Body of pancreas (tissue), 4 donors: ENCODE results near the gene EPHA10. TPM values are rescaled to one million over a fixed set of nuclear protein-coding genes. Genes with fewer than 3 reads are reported as not detected.
"Not testable (repeated sequence)": the region's sequence is repeated elsewhere in the genome, so short reads cannot be mapped to it uniquely, and the experiment has no call there.

Experiments used
- ATAC-seq: fragments of 150-250 bp; one replicate; pipeline ENCODE4 v1.9.1; 2016
- DNase-seq, 4 donors: peaks; one replicate each; pipeline ENCODE4 v3.0.0-alpha.2; 2019
- H3K27ac ChIP-seq, 4 donors: fragments of 200-600 bp; sonication (generic); 1 replicate in 3 of 4; 2 replicates in 1 of 4; pipeline versions ENCODE4 v1.5.1 to v1.6.1; 2016 to 2019; ENCODE audit warnings: mild to moderate bottlenecking in 1 of 4, mixed read lengths in 1 of 4, moderate library complexity in 1 of 4
- H3K27me3 ChIP-seq, 2 donors: fragments of 200-600 bp; sonication (generic); one replicate each; pipeline ENCODE4 v1.6.0; 2016; ENCODE audit warnings: mild to moderate bottlenecking in 1 of 2
- H3K36me3 ChIP-seq, 2 donors: fragments of 200-600 bp; sonication (generic); replicated peaks in 1 of 2; 2 replicates each; pipeline ENCODE4 v1.5.1; 2016; ENCODE audit warnings: low read depth in 2 of 2; ENCODE audit not compliant: insufficient read depth in 1 of 2
- H3K4me1 ChIP-seq: fragments of 200-600 bp; sonication (generic); one replicate; pipeline ENCODE4 v1.6.0; 2016
- H3K4me3 ChIP-seq, 2 donors: fragments of 200-600 bp; sonication (generic); 1 replicate in 1 of 2; 2 replicates in 1 of 2; pipeline ENCODE4 v1.5.1; 2016 to 2019
- H3K9me3 ChIP-seq, 3 donors: fragments of 200-600 bp; sonication (generic); 1 replicate in 2 of 3; 2 replicates in 1 of 3; pipeline ENCODE4 v1.5.1; 2016
- POLR2A ChIP-seq, 3 donors: fragments of 450-650 bp; IDR thresholded peaks; one replicate each; pipeline ENCODE4 v1.6.1; 2016; ENCODE audit warnings: antibody characterized with exemption in 3 of 3, mild to moderate bottlenecking in 2 of 3
- WGBS, 2 donors: methylation state at CpG; one replicate each; pipeline ENCODE4 v1.1.5; 2017; 5-methylcytosine and 5-hydroxymethylcytosine counted together
- intact Hi-C: fragments of 100-400 bp; cut with DNase I; formaldehyde crosslinking; loops from one replicate; pipeline ENCODE4 v1.15.1; 2023
- total RNA-seq, 2 donors: library from RNA; depleted of rRNA; stranded (reverse); fragments of >200 nt; gene quantifications; one replicate each; pipeline ENCODE4 v1.1.0, GENCODE V29; 2016
- TF ChIP-seq, protein P1 (sequence below), 7 experiments: fragments of 450-650 bp in 4 of 7; fragments of 200-600 bp in 3 of 7; sonication (generic) in 3 of 7; IDR thresholded peaks; one replicate each; pipeline ENCODE4 v1.5.1; 2016 to 2019; ENCODE audit warnings: antibody characterized with exemption in 7 of 7

Gene EPHA10
- total RNA-seq, 2 donors from 2014 or later: 1.6 to 2.0 TPM

DNA sequence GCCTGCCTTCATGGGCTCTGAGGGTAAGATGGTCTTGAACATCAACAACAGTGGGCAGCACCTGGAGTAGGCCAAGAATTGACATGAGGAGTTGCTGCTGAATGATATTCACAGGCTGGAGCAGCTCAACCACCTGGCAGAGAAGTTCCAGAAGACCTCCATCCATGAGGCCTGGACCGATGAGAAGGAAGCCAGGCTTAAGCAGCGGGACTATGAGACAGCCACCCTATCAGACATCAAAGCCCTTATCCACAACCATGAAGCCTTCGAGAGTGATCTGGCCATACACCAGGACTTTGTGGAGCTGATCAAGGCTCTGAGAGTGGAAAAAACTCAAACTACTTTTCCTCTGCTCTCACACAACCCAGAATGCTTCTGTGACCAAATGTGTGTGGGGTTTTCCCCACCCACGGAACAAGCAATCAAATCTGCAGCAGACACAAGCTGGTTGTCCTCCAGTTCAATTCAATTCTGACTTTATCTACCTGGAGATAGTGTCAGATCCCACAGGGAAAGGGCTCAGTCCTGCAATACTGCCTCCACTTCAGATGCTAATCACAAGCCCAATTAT, 12.1 kb upstream of the EPHA10 start:
- Histone ChIP-seq H3K27me3 (no peaks in the 10 kb centered on the region), H3K9me3 (no peaks in the 10 kb centered on the region), H3K4me3 (no peak overlapping the region), H3K36me3 (no peaks in the 10 kb centered on the region), H3K4me1 (no peaks in the 10 kb centered on the region), H3K27ac (no peak overlapping the region)
- intact Hi-C loops: no loop called here
- WGBS, 2 donors: 44 to 48% methylated on average over 4 of the region's 4 CpGs
- ATAC-seq (no peak), DNase-seq (no peak)
- TF ChIP-seq, protein P1, sequence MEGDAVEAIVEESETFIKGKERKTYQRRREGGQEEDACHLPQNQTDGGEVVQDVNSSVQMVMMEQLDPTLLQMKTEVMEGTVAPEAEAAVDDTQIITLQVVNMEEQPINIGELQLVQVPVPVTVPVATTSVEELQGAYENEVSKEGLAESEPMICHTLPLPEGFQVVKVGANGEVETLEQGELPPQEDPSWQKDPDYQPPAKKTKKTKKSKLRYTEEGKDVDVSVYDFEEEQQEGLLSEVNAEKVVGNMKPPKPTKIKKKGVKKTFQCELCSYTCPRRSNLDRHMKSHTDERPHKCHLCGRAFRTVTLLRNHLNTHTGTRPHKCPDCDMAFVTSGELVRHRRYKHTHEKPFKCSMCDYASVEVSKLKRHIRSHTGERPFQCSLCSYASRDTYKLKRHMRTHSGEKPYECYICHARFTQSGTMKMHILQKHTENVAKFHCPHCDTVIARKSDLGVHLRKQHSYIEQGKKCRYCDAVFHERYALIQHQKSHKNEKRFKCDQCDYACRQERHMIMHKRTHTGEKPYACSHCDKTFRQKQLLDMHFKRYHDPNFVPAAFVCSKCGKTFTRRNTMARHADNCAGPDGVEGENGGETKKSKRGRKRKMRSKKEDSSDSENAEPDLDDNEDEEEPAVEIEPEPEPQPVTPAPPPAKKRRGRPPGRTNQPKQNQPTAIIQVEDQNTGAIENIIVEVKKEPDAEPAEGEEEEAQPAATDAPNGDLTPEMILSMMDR (IDR thresholded peaks at IDR 0.05): no peak
- no peak for TF ChIP-seq POLR2A (IDR thresholded peaks at IDR 0.05)

DNA sequence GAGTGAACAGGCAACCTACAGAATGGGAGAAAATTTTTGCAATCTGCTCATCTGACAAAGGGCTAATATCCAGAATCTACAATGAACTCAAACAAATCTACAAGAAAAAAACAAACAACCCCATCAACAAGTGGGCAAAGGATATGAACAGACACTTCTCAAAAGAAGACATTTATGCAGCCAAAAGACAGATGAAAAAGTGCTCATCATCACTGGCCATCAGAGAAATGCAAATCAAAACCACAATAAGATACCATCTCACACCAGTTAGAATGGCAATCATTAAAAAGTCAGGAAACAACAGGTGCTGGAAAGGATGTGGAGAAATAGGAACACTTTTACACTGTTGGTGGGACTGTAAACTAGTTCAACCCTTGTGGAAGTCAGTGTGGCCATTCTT, 6.5 kb upstream of the EPHA10 start:
- H3K9me3 ChIP-seq, DNase-seq, H3K4me1 ChIP-seq, H3K36me3 ChIP-seq, ATAC-seq, H3K4me3 ChIP-seq, intact Hi-C loops, H3K27ac ChIP-seq: not testable (repeated sequence)
- peaks cover 0 to 10% of the 10 kb centered on the region in 2 donors for H3K27me3 ChIP-seq

DNA sequence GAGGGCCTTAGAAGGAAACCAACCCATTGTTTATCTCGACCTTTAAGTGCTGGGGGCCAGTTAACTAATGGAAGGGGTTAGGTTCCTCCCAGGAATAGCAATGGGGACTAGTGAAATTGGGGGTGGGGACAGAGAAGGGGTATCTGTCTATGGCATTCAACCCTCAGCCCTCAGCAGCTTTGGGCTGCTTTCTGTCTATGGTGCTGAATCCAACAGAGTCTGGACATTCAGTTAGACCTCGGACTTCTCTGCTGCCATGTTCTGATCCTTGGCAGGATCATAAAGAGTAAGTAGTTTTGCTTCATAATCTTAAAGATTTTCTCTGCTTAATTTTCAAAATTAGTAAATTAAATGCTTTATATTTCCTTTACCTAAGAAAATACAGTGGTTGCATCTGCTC, 2.6 kb upstream of the EPHA10 start:
- Histone ChIP-seq H3K36me3 (no peaks in the 10 kb centered on the region), H3K4me1 (peaks cover 4% of the 10 kb centered on the region), H3K27me3 (peaks cover 0 to 32% of the 10 kb centered on the region in 2 donors), H3K4me3 (no peak overlapping the region), H3K9me3 (no peaks in the 10 kb centered on the region), H3K27ac (no peak overlapping the region)
- ATAC-seq (no peak), DNase-seq (no peak)
- TF ChIP-seq, protein P1 (IDR thresholded peaks at IDR 0.05): no peak
- TF ChIP-seq POLR2A (IDR thresholded peaks at IDR 0.05): no peak
- intact Hi-C loops: no loop called here
- 19 to 23% methylated on average over 2 of the region's 2 CpGs for WGBS, 2 donors

DNA sequence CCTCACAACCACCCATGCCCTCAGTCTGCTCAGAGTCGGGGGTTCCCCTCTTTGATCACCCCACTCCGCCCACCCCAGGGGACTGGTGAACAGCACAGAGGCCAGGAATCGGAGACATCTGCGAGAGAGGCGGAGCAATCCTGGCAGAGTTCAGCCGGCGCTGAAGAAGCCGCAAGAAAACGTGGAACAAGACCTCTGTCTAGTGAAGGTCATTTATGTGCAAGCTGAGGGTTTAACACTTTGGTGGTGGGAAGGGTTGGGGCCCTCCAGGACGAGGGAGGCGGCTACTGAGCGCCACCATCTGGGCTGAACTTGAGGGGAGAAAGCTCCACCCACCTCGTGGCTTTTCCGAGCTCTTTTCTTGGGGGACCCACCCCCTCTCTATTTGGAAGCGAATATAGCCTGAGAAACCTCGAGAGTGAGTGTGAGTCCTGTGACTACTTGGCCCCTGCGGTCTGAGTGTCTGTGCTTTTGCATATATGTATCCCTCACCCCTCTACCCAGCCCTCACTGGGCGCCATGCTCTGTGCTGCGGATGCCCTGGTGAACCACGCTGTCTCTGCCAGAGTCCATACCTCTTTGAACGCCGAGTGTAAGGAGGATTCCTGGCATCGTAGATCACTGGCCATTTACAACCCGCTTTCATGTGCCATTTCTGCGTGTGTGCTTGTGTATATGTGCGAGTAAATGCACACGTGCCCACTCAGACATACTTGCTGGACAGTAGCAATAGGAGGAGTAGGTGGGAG, 1.2 kb upstream of the EPHA10 start:
- no peak overlapping the region for H3K4me3 ChIP-seq
- TF ChIP-seq POLR2A (IDR thresholded peaks at IDR 0.05): no peak
- TF ChIP-seq, protein P1 (IDR thresholded peaks at IDR 0.05): no peak
- H3K27ac ChIP-seq: no peak overlapping the region
- 7 to 12% methylated on average over 11 to 27 of the region's 27 CpGs for WGBS, 2 donors
- H3K9me3 ChIP-seq: no peaks in the 10 kb centered on the region
- peaks cover 0 to 32% of the 10 kb centered on the region in 2 donors for H3K27me3 ChIP-seq
- H3K4me1 ChIP-seq: peaks cover 4% of the 10 kb centered on the region
- ATAC-seq (no peak), DNase-seq (no peak)
- H3K36me3 ChIP-seq: no peaks in the 10 kb centered on the region
- intact Hi-C loops: no loop called here

DNA sequence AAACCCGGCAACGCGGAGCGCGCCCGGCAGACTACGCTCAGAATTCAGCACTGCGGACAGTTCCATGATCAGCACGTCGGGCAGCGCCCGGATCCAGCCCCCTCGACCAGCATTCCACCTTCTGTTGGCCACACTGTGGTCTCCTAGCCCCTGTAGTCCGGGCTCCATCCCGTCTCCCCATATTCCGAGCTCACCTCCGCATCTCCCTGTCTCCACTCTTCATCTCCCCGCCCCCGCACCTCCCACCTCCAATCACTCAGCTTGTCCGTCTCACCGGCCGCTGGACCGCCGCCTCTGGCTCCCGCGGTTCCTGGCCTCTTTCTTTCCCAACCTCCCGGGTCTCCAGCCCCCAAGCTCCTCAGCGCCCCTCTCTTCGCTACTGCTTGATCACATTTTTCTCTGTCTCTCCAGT, 500 bp downstream of the EPHA10 start:
- Histone ChIP-seq H3K9me3 (no peaks in the 10 kb centered on the region), H3K36me3 (no peaks in the 10 kb centered on the region), H3K4me3 (no peak overlapping the region), H3K27ac (no peak overlapping the region), H3K27me3 (peaks cover 0 to 32% of the 10 kb centered on the region in 2 donors), H3K4me1 (peaks cover 4% of the 10 kb centered on the region)
- ATAC-seq: peak; percentile 55
- intact Hi-C loops: no loop called here
- peak in 3 of 4 donors; percentile 26 to 43 (median 43) for DNase-seq
- no peak for TF ChIP-seq POLR2A (IDR thresholded peaks at IDR 0.05)
- TF ChIP-seq, protein P1 (IDR thresholded peaks at IDR 0.05): no peak
- 7% methylated on average over 26 to 29 of the region's 29 CpGs for WGBS, 2 donors
